H1 (cell line): ENCODE measurements around the gene ADRM1. TPM values are rescaled to one million over a fixed set of nuclear protein-coding genes. Genes with fewer than 3 reads are reported as not detected.
A peak's percentile ranks its signal among the peaks of the same experiment; 100 is the strongest.

Experiments
- CTCF ChIA-PET: fragments of 300-600 bp; sonication (Branson Sonifier 250); formaldehyde crosslinking; loops from one replicate; lab custom pipeline; 2021; ENCODE audit not compliant: partially characterized antibody; lab: Charles Lee
- POLR2A ChIA-PET: fragments of 300-600 bp; sonication (Branson Sonifier 250); formaldehyde crosslinking; loops from one replicate; lab custom pipeline; 2021; ENCODE audit warnings: inconsistent platforms; ENCODE audit not compliant: partially characterized antibody; lab: Charles Lee
- DNase-seq, 2 experiments: peaks; one replicate each; pipeline versions ENCODE4 v3.0.0 to v3.0.0-alpha.2; 2010 to 2022; ENCODE audit warnings: low spot score in 2 of 2, low read depth in 1 of 2, mixed read lengths in 1 of 2
- FAIRE-seq: peaks from 2 replicates; lab custom pipeline; 2011; peaks lifted over from hg19 to GRCh38; lab: Jason Lieb, UNC
- H2AFZ ChIP-seq: 2 replicates; pipeline ENCODE4 v1.8.1; 2012; ENCODE audit warnings: low read length, inconsistent platforms
- H2AK5ac ChIP-seq: 2 replicates; pipeline ENCODE4 v1.6.1; 2013; ENCODE audit warnings: low read depth, low read length
- H2BK120ac ChIP-seq: replicated peaks from 2 replicates; pipeline ENCODE3; 2013; ENCODE audit warnings: low read depth, low read length, inconsistent platforms
- H2BK12ac ChIP-seq: 2 replicates; pipeline ENCODE4 v1.6.1; 2013; ENCODE audit warnings: low read depth, low read length
- H2BK15ac ChIP-seq: 2 replicates; pipeline ENCODE4 v1.6.1; 2013; ENCODE audit warnings: low read length
- H2BK20ac ChIP-seq: 2 replicates; pipeline ENCODE4 v1.6.1; 2013; ENCODE audit warnings: low read length
- H2BK5ac ChIP-seq: 2 replicates; pipeline ENCODE4 v1.6.1; 2013; ENCODE audit warnings: low read depth, low read length
- H3K14ac ChIP-seq: 2 replicates; pipeline ENCODE4 v1.6.1; 2013; ENCODE audit warnings: inconsistent platforms; ENCODE audit not compliant: insufficient read length
- H3K18ac ChIP-seq: 2 replicates; pipeline ENCODE4 v1.6.1; 2013; ENCODE audit warnings: low read length; ENCODE audit errors: extremely low read depth
- H3K23ac ChIP-seq: 2 replicates; pipeline ENCODE4 v1.6.1; 2013; ENCODE audit warnings: inconsistent platforms; ENCODE audit not compliant: insufficient read length
- H3K23me2 ChIP-seq: 2 replicates; pipeline ENCODE4 v1.6.1; 2013; ENCODE audit warnings: low read depth, low read length
- H3K27ac ChIP-seq: 2 replicates; pipeline ENCODE4 v1.6.1; 2011; ENCODE audit warnings: low read depth, low read length, inconsistent platforms
- H3K27me3 ChIP-seq, 4 experiments: replicated peaks in 1 of 4; 1 replicate in 1 of 4; 2 replicates in 3 of 4; pipeline versions ENCODE4 v1.6.1 to v1.8.1; 2011 to 2013; ENCODE audit warnings: low read length in 3 of 4, mild to moderate bottlenecking in 3 of 4, inconsistent platforms in 2 of 4, mixed read lengths in 2 of 4, moderate library complexity in 1 of 4; ENCODE audit not compliant: control insufficient read depth in 3 of 4, insufficient read depth in 3 of 4; ENCODE audit errors: extremely low read depth in 1 of 4
- H3K36me3 ChIP-seq, 4 experiments: 2 replicates each; pipeline versions ENCODE4 v1.6.1 to v1.8.1; 2011 to 2013; ENCODE audit warnings: mild to moderate bottlenecking in 4 of 4, low read length in 3 of 4, moderate library complexity in 2 of 4, control low read depth in 1 of 4, inconsistent platforms in 1 of 4; ENCODE audit not compliant: insufficient read depth in 4 of 4, control insufficient read depth in 2 of 4
- H3K4ac ChIP-seq: replicated peaks from 2 replicates; pipeline ENCODE3; 2013; ENCODE audit warnings: low read length, low read depth, mixed read lengths, inconsistent platforms; ENCODE audit not compliant: insufficient read length
- H3K4me1 ChIP-seq, 4 experiments: replicated peaks in 1 of 4; 1 replicate in 1 of 4; 2 replicates in 3 of 4; pipeline versions ENCODE4 v1.6.1 to v1.8.1; 2011 to 2013; ENCODE audit warnings: low read length in 3 of 4, inconsistent platforms in 2 of 4, mixed read lengths in 1 of 4; ENCODE audit not compliant: insufficient read depth in 4 of 4, control insufficient read depth in 3 of 4
- H3K4me2 ChIP-seq, 2 experiments: 2 replicates each; pipeline versions ENCODE4 v1.6.1 to v1.8.1; 2011 to 2013; ENCODE audit warnings: low read depth in 2 of 2, low read length in 2 of 2, control low read depth in 1 of 2, inconsistent platforms in 1 of 2, mild to moderate bottlenecking in 1 of 2; ENCODE audit not compliant: insufficient read depth in 1 of 2
- H3K4me3 ChIP-seq, 4 experiments: fragments of 200-600, 300-600 bp in 1 of 4; sonication (generic), shearing (Covaris generic), sonication (Bioruptor Twin) in 1 of 4; 2 replicates each; pipeline versions ENCODE4 v1.5.1 to v1.8.1; 2011 to 2016; ENCODE audit warnings: low read length in 4 of 4, low read depth in 3 of 4, control low read depth in 2 of 4, inconsistent platforms in 2 of 4, mild to moderate bottlenecking in 2 of 4, mixed read lengths in 1 of 4, moderate library complexity in 1 of 4; ENCODE audit not compliant: insufficient read depth in 2 of 4; ENCODE audit errors: extremely low read depth in 1 of 4
- H3K56ac ChIP-seq: replicated peaks from 2 replicates; pipeline ENCODE3; 2013; ENCODE audit warnings: low read depth, mild to moderate bottlenecking, mixed read lengths, low read length, inconsistent platforms; ENCODE audit not compliant: insufficient read length
- H3K79me1 ChIP-seq: 2 replicates; pipeline ENCODE4 v1.6.1; 2013; ENCODE audit warnings: low read depth, low read length, control low read depth
- H3K79me2 ChIP-seq, 2 experiments: 2 replicates each; pipeline versions ENCODE4 v1.6.1 to v1.8.1; 2012 to 2013; ENCODE audit warnings: low read length in 2 of 2, mild to moderate bottlenecking in 2 of 2, inconsistent platforms in 1 of 2; ENCODE audit not compliant: insufficient read depth in 2 of 2, control insufficient read depth in 1 of 2
- H3K9ac ChIP-seq, 4 experiments: replicated peaks in 1 of 4; 1 replicate in 1 of 4; 2 replicates in 3 of 4; pipeline versions ENCODE4 v1.6.1 to v1.8.1; 2011 to 2013; ENCODE audit warnings: low read depth in 3 of 4, low read length in 3 of 4, control low read depth in 2 of 4, mild to moderate bottlenecking in 2 of 4, moderate library complexity in 2 of 4, inconsistent platforms in 1 of 4; ENCODE audit errors: extremely low read depth in 1 of 4
- H3K9me3 ChIP-seq, 2 experiments: 2 replicates each; pipeline versions ENCODE4 v1.6.1 to v1.8.1; 2012 to 2013; ENCODE audit warnings: mild to moderate bottlenecking in 2 of 2, moderate library complexity in 2 of 2, control low read depth in 1 of 2, inconsistent platforms in 1 of 2, low read depth in 1 of 2, low read length in 1 of 2, mixed read lengths in 1 of 2; ENCODE audit not compliant: insufficient read depth in 2 of 2
- H4K20me1 ChIP-seq, 2 experiments: replicated peaks in 1 of 2; 2 replicates each; pipeline versions ENCODE3 to v1.8.1; 2011 to 2013; ENCODE audit warnings: inconsistent platforms in 2 of 2, low read length in 2 of 2, mild to moderate bottlenecking in 1 of 2; ENCODE audit not compliant: insufficient read depth in 2 of 2, control insufficient read depth in 1 of 2
- H4K5ac ChIP-seq: 2 replicates; pipeline ENCODE4 v1.6.1; 2013; ENCODE audit warnings: low read length, low read depth, mixed read lengths, inconsistent platforms; ENCODE audit not compliant: insufficient read length
- H4K8ac ChIP-seq: 2 replicates; pipeline ENCODE4 v1.8.0; 2013; ENCODE audit warnings: mild to moderate bottlenecking, moderate library complexity, low read length, inconsistent platforms; ENCODE audit not compliant: insufficient read depth; ENCODE audit errors: extremely low read depth
- H4K91ac ChIP-seq: replicated peaks from 2 replicates; pipeline ENCODE3; 2013; ENCODE audit warnings: low read length, mixed read lengths, inconsistent platforms; ENCODE audit not compliant: insufficient read length
- ASH2L ChIP-seq: fragments of 200-600, 300-600 bp; sonication (generic); IDR thresholded peaks from one replicate; pipeline ENCODE4 v1.7.1; 2017; ENCODE audit warnings: low read length
- CBX5 ChIP-seq: fragments of 300-800, 300-1000 bp; sonication (generic); IDR thresholded peaks from 2 replicates; pipeline ENCODE4 v1.7.1; 2016; ENCODE audit warnings: antibody characterized with exemption, low read length, low read depth
- EGR1 ChIP-seq: IDR thresholded peaks from 2 replicates; pipeline ENCODE4 v1.6.1; 2011; ENCODE audit warnings: low read depth, low read length, borderline replicate concordance
- FOSL1 ChIP-seq: IDR thresholded peaks from 2 replicates; pipeline ENCODE4 v1.6.1; 2011; ENCODE audit warnings: mild to moderate bottlenecking, low read depth, low read length, moderate library complexity; ENCODE audit not compliant: insufficient read depth
- SIN3A ChIP-seq, 2 experiments: IDR thresholded peaks in 1 of 2; conservative IDR thresholded peaks in 1 of 2; 2 replicates each; pipeline ENCODE4 v1.6.1; 2011 to 2012; ENCODE audit warnings: low read length in 2 of 2, improper control_type of control experiment in 1 of 2, low read depth in 1 of 2, mild to moderate bottlenecking in 1 of 2
- SP4 ChIP-seq: IDR thresholded peaks from 2 replicates; pipeline ENCODE4 v1.6.1; 2012; ENCODE audit warnings: low read length, inconsistent platforms
- TAF7 ChIP-seq: optimal IDR thresholded peaks from 2 replicates; pipeline ENCODE3; 2011; ENCODE audit warnings: low read depth, mild to moderate bottlenecking, inconsistent platforms, low read length, moderate library complexity, borderline replicate concordance
- TBP ChIP-seq: IDR thresholded peaks from 2 replicates; pipeline ENCODE4 v1.6.1; 2011; ENCODE audit warnings: low read depth, low read length, improper control_type of control experiment
- USF2 ChIP-seq: IDR thresholded peaks from 2 replicates; pipeline ENCODE4 v1.6.1; 2011; ENCODE audit warnings: low read length, improper control_type of control experiment
- WGBS, 2 experiments: shearing (Covaris generic) in 1 of 2; methylation state at CpG; one replicate each; pipeline versions ENCODE4 v1.1.6 to v1.1.7; 2013 to 2015; ENCODE audit warnings: low lambda C conversion rate in 2 of 2, mixed read lengths in 2 of 2, inconsistent platforms in 1 of 2, low coverage in 1 of 2, missing lambda C conversion rate in 1 of 2; ENCODE audit not compliant: insufficient replicate concordance in 2 of 2, insufficient coverage in 1 of 2, insufficient read length in 1 of 2; ENCODE audit errors: extremely low coverage in 1 of 2, missing lambda C conversion rate in 1 of 2; 5-methylcytosine and 5-hydroxymethylcytosine counted together
- polyA plus RNA-seq, 7 experiments: library from polyadenylated mRNA; depleted of rRNA in 3 of 7; stranded (reverse) in 5 of 7; unstranded in 2 of 7; fragments of >200 nt in 5 of 7; fragments of 200-250 nt in 2 of 7; gene quantifications; 1 replicate in 5 of 7; 2 replicates in 1 of 7; 4 replicates in 1 of 7; pipeline versions ENCODE4 v1.2.1 to v1.2.3, GENCODE V29; 2011 to 2013; ENCODE audit warnings: missing spikeins in 2 of 7, mixed read lengths in 2 of 7
- total RNA-seq: library from RNA; stranded (reverse); fragmentation: NEBNext Ultra II Directional; extraction: Animal tissue kit (Norgen Biotek cat#: 25700); gene quantifications from 2 replicates; pipeline ENCODE4 v1.2.1, GENCODE V29; 2021

The ADRM1 gene
- total and polyA plus RNA-seq, 2 of the 8 experiments (the other 6 are each of a cell fraction or from before 2014, with no cell fraction given): 126 to 214 TPM

GRCh38 chr20:62303340-62304226, 786 bp downstream of the ADRM1 start:
- H4K91ac ChIP-seq: no peak overlapping the region
- 9% methylated on average over 63 of the region's 66 CpGs; no CpG with 5 or more reads in 1 of the 2 experiments for WGBS, 2 experiments
- TF ChIP-seq SIN3A (conservative IDR thresholded peaks at IDR 0.05 in 1 of 2, IDR thresholded peaks at IDR 0.05 in 1 of 2; ENCODE audit: low read depth in 1 of 2, low read length in 2 of 2): no peak
- TF ChIP-seq FOSL1: no peak
- TF ChIP-seq TAF7: no peak
- TF ChIP-seq SP4: no peak
- TF ChIP-seq TBP: no peak
- no peak for TF ChIP-seq USF2
- no peak for TF ChIP-seq EGR1
- no peak for TF ChIP-seq CBX5
- TF ChIP-seq ASH2L: no peak

More at GRCh38 chr20:62303340-62304226, 786 bp downstream of the ADRM1 start:
- H3K9me3 ChIP-seq: no peaks in the 10 kb centered on the region
- peak overlapping the region; percentile 60; the same call in 1 of the 2 replicates for H3K27ac ChIP-seq
- no peak overlapping the region for H2BK12ac ChIP-seq
- H2AK5ac ChIP-seq: no peak overlapping the region
- POLR2A ChIA-PET: interaction anchor here (0.8 to 14.6 kb wide), 11 partner anchors 9 to 97 kb away, joined by 3 to 170 read pairs (median 5); partner anchors contain the start of genes LAMA5 and RPS21
- H4K5ac ChIP-seq: no peak overlapping the region
- no peak overlapping the region for H2BK120ac ChIP-seq
- H3K36me3 ChIP-seq: peaks cover 24 to 45% (median 36%) of the 10 kb centered on the region in 4 experiments
- H3K4ac ChIP-seq: no peak overlapping the region
- H3K79me2 ChIP-seq: peaks cover 18 to 31% of the 10 kb centered on the region in 2 experiments; a peak in 3 of 4 replicates
- H3K18ac ChIP-seq: no peak overlapping the region
- FAIRE-seq (no peak), DNase-seq (no peak)
- peaks cover 18% of the 10 kb centered on the region for H3K79me1 ChIP-seq
- no peak overlapping the region for H2BK20ac ChIP-seq
- CTCF ChIA-PET: interaction anchor here (1.3 to 1.8 kb wide), 3 partner anchors 61 to 79 kb away, joined by 4 to 5 read pairs (median 5); no protein-coding TSS in a partner anchor
- no peak overlapping the region for H3K23ac ChIP-seq
- H4K8ac ChIP-seq: peak overlapping the region; percentile 22; the same call in 1 of the 2 replicates
- H3K4me3 ChIP-seq: peak overlapping the region; percentile 62 to 96 (median 90)
- H3K56ac ChIP-seq: peak overlapping the region; percentile 64
- H3K4me1 ChIP-seq: peaks cover 0 to 9% (median 4%) of the 10 kb centered on the region in 4 experiments; a peak in 5 of 7 replicates
- H2AFZ ChIP-seq: no peak overlapping the region
- H3K4me2 ChIP-seq: peak overlapping the region; percentile 80
- H3K14ac ChIP-seq: no peak overlapping the region
- H2BK15ac ChIP-seq: no peak overlapping the region
- peaks cover 34 to 45% of the 10 kb centered on the region in 2 experiments for H4K20me1 ChIP-seq
- H2BK5ac ChIP-seq: peak overlapping the region; percentile 44
- H3K27me3 ChIP-seq: no peaks in the 10 kb centered on the region
- peak overlapping the region; percentile 47 to 85 (median 66); a peak in 6 of 7 replicates for H3K9ac ChIP-seq
- peaks cover 10% of the 10 kb centered on the region; the same call in 1 of the 2 replicates for H3K23me2 ChIP-seq
